Activated B cell treated with CpG ODN at 0.5 μM for 24 hours (primary cell): ENCODE measurements around the gene STK40. TPM values are rescaled to one million over a fixed set of nuclear protein-coding genes. Genes with fewer than 3 reads are reported as not detected.

ENCODE experiments used
- ATAC-seq: fragments of 200-7000 bp; cut with Tn5 transposase; one replicate; pipeline ENCODE4 v1.10.0; 2021; ENCODE audit warnings: low read depth, mild to moderate bottlenecking, moderate library complexity
- CTCF ChIA-PET: fragments of 350-600 bp; sonication (Branson Sonifier 250); formaldehyde crosslinking; loops from one replicate; lab custom pipeline; 2021; ENCODE audit warnings: antibody characterized with exemption; lab: Charles Lee
- POLR2A ChIA-PET: fragments of 350-600 bp; sonication (Branson Sonifier 250); formaldehyde crosslinking; loops from one replicate; lab custom pipeline; 2021; ENCODE audit warnings: antibody characterized with exemption; lab: Charles Lee
- DNase-seq: peaks from one replicate; pipeline ENCODE4 v3.0.0; 2022
- H3K27ac Mint-ChIP-seq: one replicate; pipeline ENCODE4 v1.8.0; 2020; ENCODE audit warnings: mixed read lengths
- H3K27me3 Mint-ChIP-seq: one replicate; pipeline ENCODE4 v1.8.0; 2021; ENCODE audit warnings: mixed read lengths
- H3K36me3 Mint-ChIP-seq: one replicate; pipeline ENCODE4 v1.8.0; 2021; ENCODE audit warnings: low read depth, mixed read lengths
- H3K4me1 Mint-ChIP-seq: one replicate; pipeline ENCODE4 v1.8.0; 2021; ENCODE audit warnings: mixed read lengths
- H3K4me3 Mint-ChIP-seq: one replicate; pipeline ENCODE4 v1.8.0; 2020; ENCODE audit warnings: mild to moderate bottlenecking, mixed read lengths
- H3K9me3 Mint-ChIP-seq: one replicate; pipeline ENCODE4 v1.8.0; 2020; ENCODE audit warnings: mixed read lengths
- CTCF ChIP-seq: fragments of 200-600 bp; IDR thresholded peaks from one replicate; pipeline ENCODE4 v1.8.0; 2022; ENCODE audit warnings: antibody characterized with exemption, mild to moderate bottlenecking
- intact Hi-C: fragments of 100-400 bp; cut with micrococcal nuclease; formaldehyde crosslinking; loops from one replicate; pipeline ENCODE4 v1.15.1; 2024
- total RNA-seq: library from RNA; stranded (reverse); gene quantifications from 2 replicates; pipeline ENCODE4 v1.2.3, GENCODE V29; 2022

The STK40 gene
- total RNA-seq, 1 donor from 2014 or later, result 63.7 TPM

GRCh38 chr1:36306210-36306901 lies 79.4 kb downstream of the STK40 start, which contains the start of gene SH3D21:
SH3D21 (plus strand) TSS chr1:36306368; CDS start chr1:36306421, 53 bp downstream.
- Mint-ChIP-seq H3K27ac (peak within 1 kb of the TSS; percentile 88), H3K9me3 (no peaks in the 10 kb centered on the region), H3K4me1 (peaks cover 40% of the 10 kb centered on the region), H3K4me3 (peak within 1 kb of the TSS; percentile 97), H3K27me3 (no peaks in the 10 kb centered on the region), H3K36me3 (peaks cover 41% of the 10 kb centered on the region)
- intact Hi-C loops, result loop anchor here (2.0 to 10.0 kb wide), 5 partner anchors 36 to 1038 kb away; partner anchors contain the start of genes AGO1 and ZMYM4
- POLR2A ChIA-PET, result interaction anchor here (0.6 to 1.9 kb wide), 13 partner anchors 15 to 158 kb away, joined by 3 to 10 read pairs (median 4); partner anchors contain the start of genes EVA1B, MRPS15, OSCP1 and THRAP3
- CTCF ChIA-PET, result interaction anchor here (1.2 to 1.3 kb wide), 2 partner anchors 15 to 91 kb away, joined by 3 read pairs; partner anchors contain the start of gene LSM10
- no peak for TF ChIP-seq CTCF
- DNase-seq (peak; percentile 34), ATAC-seq (peak; percentile 18)

GRCh38 chr1:36305915-36306209 lies 79.9 kb downstream of the STK40 start:
- TF ChIP-seq CTCF, result no peak
- intact Hi-C loops, result loop anchor here (2.0 to 10.0 kb wide), 5 partner anchors 36 to 1037 kb away; partner anchors contain the start of genes AGO1 and ZMYM4
- Mint-ChIP-seq H3K27ac (peak overlapping the region; percentile 87), H3K4me3 (peak overlapping the region; percentile 97), H3K9me3 (no peaks in the 10 kb centered on the region), H3K4me1 (peaks cover 44% of the 10 kb centered on the region), H3K36me3 (peaks cover 46% of the 10 kb centered on the region), H3K27me3 (no peaks in the 10 kb centered on the region)
- POLR2A ChIA-PET, result interaction anchor here (1.0 to 1.9 kb wide), 7 partner anchors 17 to 158 kb away, joined by 3 to 10 read pairs (median 5); partner anchors contain the start of genes EVA1B, MRPS15 and THRAP3
- ATAC-seq, result no peak
- CTCF ChIA-PET, result interaction anchor here (1.2 kb wide), 1 partner anchor 91 kb away, joined by 3 read pairs; the partner anchor contains the start of gene LSM10
- no peak for DNase-seq

- TF ChIP-seq CTCF, result no peak
- ChIA-PET POLR2A (interaction anchor here (0.7 to 1.9 kb wide), 7 partner anchors 17 to 1210 kb away, joined by 4 to 10 read pairs (median 4); partner anchors contain the start of genes EVA1B, MEAF6, MRPS15 and OSCP1), CTCF (no interaction called here)
- intact Hi-C loops, result loop anchor here (5.0 to 10.0 kb wide), 2 partner anchors 37 to 420 kb away; partner anchors contain the start of gene AGO1
- H3K27me3 Mint-ChIP-seq, result no peaks in the 10 kb centered on the region
- no peaks in the 10 kb centered on the region for H3K9me3 Mint-ChIP-seq
- no peak for ATAC-seq
- H3K36me3 Mint-ChIP-seq, result peaks cover 50% of the 10 kb centered on the region
- H3K4me3 Mint-ChIP-seq, result peak overlapping the region; percentile 97
- no peak for DNase-seq
- H3K4me1 Mint-ChIP-seq, result peaks cover 49% of the 10 kb centered on the region
- H3K27ac Mint-ChIP-seq, result peak overlapping the region; percentile 87
Observed at GRCh38 chr1:36304970-36305914, 80.5 kb downstream of the STK40 start.

GRCh38 chr1:36304521-36304920 lies 81.2 kb downstream of the STK40 start:
- POLR2A ChIA-PET, result interaction anchor here (0.7 to 1.5 kb wide), 3 partner anchors 146 to 1210 kb away, joined by 4 read pairs; partner anchors contain the start of genes MEAF6, MRPS15 and OSCP1
- Mint-ChIP-seq H3K9me3 (no peaks in the 10 kb centered on the region), H3K27me3 (no peaks in the 10 kb centered on the region), H3K4me1 (peaks cover 55% of the 10 kb centered on the region), H3K4me3 (peak overlapping the region; percentile 53), H3K27ac (peak overlapping the region; percentile 87), H3K36me3 (peaks cover 55% of the 10 kb centered on the region)
- no peak for DNase-seq
- no peak for TF ChIP-seq CTCF
- CTCF ChIA-PET, result no interaction called here
- ATAC-seq, result no peak
- intact Hi-C loops, result loop anchor here (10.0 kb wide), 1 partner anchor 420 kb away; the partner anchor contains the start of gene AGO1
